Stimulated activated CD8-positive, alpha-beta memory T cell treated with anti-CD3 and anti-CD28 coated beads, Interleukin-2, amount 100 ng/mL, for 1 hour (primary cell): ENCODE results near the gene KIAA0513.

ENCODE experiments used
- DNase-seq, 2 donors: peaks; one replicate each; pipeline ENCODE4 v3.0.0-alpha.2; 2020; ENCODE audit warnings: low read depth in 2 of 2

The KIAA0513 gene, protein sequence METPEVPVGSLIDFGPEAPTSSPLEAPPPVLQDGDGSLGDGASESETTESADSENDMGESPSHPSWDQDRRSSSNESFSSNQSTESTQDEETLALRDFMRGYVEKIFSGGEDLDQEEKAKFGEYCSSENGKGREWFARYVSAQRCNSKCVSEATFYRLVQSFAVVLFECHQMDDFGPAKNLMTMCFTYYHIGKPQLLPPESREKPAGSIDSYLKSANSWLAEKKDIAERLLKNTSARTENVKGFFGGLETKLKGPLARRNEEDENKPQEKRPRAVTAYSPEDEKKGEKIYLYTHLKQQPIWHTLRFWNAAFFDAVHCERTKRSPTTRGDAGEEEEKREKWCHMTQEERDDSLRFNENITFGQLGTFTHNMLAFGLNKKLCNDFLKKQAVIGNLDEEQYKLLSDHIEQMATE

GRCh38 chr16:85027349-85027957, at the start of gene KIAA0513:
Gene KIAA0513, plus strand, starts transcription at chr16:85027795. Its CDS starts 39,277 bp downstream, at chr16:85067072.
- peak; percentile 93 for DNase-seq

DNA sequence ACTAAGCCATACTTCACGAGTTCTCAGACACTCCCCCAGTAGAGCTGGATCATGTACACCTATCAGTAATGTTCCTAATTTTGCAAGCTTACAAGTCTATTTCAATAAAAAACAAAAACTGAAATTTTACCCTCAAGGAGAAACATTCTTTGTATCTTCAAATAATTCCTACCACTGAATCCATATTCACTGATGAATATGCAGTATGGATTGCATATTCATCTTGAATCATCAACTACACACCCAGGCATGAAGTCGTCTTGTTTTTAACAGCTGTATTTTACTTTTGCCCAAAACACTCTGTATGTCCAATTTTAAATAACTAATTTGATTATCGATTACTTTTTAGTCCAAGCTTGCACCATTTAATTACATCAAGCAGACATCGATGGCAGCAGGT, 48.1 kb upstream of the KIAA0513 start:
- no peak for DNase-seq

- DNase-seq = no peak
Observed at GRCh38 chr16:84982434-84982833, 45.2 kb upstream of the KIAA0513 start.

DNA sequence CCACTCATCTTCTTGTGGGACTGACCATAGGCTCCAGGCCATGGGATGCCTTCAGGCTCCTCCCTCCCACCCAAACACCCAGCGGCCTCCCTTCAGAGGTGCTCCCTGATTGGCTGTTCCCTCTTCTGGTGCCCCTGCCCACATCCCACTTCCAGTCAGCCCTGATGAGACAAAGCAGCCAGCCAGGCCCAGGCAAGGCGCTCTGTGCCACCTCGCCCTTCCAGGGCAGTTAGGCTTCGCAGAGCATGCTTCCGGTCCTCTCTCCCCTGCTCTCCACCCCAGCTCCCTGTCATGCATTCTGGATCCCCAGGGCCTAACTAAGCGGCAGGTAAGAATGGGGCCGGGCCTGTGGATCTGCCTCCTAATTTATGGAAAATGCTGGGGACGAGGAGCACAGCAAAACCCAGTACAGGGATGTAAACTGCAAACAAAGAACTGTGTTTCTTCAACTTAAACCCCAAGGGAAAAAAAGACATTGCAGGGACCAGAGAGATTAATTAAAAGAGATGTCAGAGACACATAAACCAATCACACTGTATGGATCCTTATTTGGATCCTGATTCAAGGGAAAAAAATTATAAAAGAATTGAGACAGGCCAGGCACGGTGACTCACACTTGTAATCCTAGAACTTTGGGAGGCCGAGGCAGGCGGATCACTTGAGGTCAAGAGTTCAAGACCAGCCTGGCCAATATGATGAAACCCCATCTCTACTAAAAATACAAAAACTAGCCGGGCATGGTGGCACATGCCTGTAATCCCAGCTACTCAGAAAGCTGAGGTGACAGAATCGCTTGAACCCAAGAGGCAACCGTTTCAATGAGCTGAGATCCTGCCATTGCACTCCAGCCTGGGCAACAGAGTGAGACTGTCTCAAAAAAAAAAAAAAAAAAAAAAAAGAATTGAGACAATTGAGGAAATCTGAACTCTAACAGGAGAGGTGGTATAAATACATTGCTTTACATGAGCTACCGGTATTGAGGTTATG, 42.2 kb upstream of the KIAA0513 start:
- DNase-seq = no peak

GRCh38 chr16:84986102-84986501, 41.5 kb upstream of the KIAA0513 start:
- no peak for DNase-seq

- DNase-seq = no peak
Observed at GRCh38 chr16:84986879-84987278, 40.7 kb upstream of the KIAA0513 start.

DNA sequence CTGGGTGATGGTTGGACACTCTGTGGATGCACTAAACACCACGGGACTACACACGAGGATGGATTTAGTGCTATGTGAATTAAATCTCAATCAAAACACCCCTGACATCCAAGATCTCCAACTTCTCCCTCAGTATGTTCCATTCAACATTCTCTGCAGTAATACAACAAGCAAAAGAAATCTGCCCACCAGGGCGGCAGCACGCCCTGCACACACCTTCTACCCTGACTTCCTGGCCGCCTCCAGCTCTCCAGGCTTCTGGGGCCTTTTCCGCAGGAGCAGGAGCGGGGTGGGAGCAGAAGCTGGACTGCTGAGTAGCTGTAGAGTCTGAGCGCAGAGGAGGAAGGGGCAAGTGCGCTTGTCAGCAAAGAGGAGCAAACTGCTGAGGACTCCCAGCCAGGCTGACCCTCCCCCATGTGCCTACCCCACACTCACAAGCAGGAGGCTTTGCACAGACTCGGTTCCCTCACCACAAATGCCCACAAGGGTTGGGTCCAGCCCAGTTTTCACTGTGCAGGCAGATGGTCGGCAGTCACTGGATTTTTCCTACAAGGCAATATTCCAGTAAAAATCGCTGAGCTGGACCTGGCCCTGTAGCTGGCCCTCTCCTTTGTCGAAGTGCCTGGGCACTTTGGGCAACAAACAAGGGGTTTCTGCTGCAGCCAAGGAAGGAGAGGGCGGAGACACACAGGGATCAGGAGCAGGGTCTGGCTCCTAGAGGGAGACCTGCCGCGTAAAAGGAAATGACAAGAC, 39.1 kb upstream of the KIAA0513 start:
- no peak for DNase-seq

DNA sequence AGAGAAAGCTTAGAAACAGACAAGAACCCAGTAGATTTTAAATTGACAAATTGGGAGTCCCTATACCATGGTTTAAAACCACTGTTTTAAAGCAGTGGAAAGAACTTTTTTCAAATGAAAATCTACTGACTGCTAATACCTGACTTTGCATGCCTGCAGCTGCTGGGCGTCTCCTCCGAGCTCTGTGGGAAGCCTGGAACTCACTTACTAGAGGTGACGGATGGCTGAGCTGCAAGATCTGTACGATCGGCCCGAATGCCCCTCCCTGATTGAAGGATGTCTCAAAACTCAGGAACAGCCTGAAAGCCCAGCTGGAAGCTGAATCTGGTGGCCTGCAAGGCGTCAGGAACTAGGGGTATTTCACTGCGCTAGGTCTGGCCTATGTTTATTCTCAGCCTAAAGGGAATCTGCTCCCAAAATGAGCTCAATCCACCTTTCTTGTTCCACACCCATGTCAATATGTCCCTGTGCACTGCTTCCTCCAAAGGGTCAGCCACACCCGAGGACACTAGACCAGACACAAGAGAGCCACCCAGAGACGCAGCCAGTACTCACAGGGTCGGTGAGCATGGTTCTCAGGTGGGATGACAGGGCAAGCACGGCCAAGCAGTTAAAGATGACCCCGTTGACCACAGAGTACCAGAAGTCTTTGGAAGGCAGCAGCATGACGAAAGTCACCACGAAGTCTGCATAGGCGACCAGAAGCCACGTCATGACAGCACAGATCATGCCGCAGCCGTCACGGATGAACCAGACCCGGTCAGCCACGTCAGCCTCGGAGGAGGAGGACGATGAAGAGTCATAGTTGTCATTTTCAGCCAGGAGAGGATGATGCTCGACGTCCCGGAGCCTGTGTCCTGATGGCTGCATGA, 37.6 kb upstream of the KIAA0513 start:
- no peak for DNase-seq

DNA sequence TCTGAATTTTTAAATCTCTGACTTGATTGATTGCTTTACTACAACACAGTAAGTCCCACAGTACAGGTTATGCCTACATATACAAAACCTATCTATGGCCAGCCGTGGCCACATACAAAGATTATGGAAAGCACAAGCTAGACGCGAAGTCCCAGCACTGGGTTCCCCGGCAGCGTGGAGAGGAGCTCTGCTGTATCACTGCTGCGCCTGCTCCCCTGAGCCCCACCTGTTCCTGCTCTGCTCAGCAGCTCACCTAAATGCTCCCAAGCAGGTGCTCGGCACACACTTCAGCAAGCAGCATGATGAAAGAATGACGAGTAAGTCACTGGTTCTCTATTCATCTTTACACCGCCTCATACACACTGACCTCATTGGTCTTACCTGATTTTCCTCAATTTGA, 36.8 kb upstream of the KIAA0513 start:
- DNase-seq = no peak

DNA sequence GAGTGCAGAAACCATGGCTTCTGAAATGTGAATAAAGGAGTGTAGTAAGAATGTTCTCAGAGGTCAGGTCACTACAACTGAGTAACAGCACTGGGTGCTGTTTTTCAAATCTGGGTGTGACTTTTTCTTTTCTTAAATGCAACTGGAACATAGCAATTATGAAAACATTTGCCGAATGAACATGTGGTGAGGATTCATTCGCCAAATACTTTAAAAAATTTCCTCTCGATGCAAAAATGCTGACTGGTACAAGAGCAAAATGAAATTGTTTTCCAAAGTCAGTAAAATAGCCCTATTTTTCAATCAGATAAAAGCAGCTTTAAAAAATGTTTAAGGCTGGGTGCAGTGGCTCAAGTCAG, 34.9 kb upstream of the KIAA0513 start:
- DNase-seq = no peak

GRCh38 chr16:84993926-84994325, 33.7 kb upstream of the KIAA0513 start:
- no peak for DNase-seq

- DNase-seq = no peak
Observed at GRCh38 chr16:84995663-84996062, 31.9 kb upstream of the KIAA0513 start.

GRCh38 chr16:84996365-84996764, 31.2 kb upstream of the KIAA0513 start:
- no peak for DNase-seq

GRCh38 chr16:84999200-84999599, 28.4 kb upstream of the KIAA0513 start:
- no peak for DNase-seq

DNA sequence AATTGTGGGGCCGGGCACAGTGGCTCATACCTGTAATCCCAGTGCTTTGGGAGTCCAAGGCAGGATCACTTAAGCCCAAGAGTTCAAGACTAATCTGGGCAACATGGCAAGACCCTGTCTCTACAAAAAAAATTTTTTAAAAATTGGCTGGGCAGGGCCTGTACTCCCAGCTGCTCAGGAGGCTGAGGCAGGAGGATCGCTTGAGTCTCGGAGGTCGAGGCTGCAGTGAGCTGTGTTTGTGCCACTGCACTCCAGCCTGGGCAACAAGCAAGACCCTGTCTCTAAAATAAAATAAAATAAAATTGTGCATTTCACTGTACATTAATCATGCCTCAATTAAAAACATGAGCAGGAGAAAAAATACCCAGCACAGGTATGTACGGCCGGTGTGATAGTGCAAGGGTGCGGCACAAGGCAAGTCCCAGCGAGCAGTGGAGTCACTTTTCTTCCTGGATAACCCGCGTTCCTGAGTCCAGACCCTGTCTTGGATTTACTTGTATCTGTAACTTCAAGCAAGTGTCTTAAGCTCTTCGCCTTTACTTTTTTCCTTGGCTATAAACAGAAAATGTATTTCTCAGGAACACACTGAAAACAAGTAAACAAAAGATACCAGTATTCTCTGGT, 27.6 kb upstream of the KIAA0513 start:
- no peak for DNase-seq

GRCh38 chr16:85002099-85002541, 25.5 kb upstream of the KIAA0513 start:
- DNase-seq = no peak

- DNase-seq = no peak
Observed at GRCh38 chr16:85002608-85003007, 25.0 kb upstream of the KIAA0513 start.

DNA sequence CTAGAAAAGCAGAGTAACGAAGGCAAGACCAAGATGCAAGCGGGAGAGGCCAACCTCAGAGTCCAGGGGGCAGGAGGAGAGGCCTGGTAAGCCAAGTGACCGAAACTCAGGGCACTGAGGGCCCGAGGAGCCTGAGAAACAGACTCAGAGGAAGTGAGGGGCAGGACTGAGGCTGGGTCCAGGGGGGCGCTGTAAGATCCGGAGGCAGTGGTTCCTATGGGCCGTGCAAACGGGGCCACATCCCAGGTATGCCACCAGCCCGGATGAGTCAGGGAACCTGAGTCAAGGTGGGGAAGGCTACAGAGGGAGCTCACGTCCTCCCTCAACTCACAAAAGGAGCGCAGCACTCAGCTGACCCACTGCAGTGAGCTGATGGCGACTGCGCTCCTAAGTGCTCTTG, 24.5 kb upstream of the KIAA0513 start:
- DNase-seq = no peak

DNA sequence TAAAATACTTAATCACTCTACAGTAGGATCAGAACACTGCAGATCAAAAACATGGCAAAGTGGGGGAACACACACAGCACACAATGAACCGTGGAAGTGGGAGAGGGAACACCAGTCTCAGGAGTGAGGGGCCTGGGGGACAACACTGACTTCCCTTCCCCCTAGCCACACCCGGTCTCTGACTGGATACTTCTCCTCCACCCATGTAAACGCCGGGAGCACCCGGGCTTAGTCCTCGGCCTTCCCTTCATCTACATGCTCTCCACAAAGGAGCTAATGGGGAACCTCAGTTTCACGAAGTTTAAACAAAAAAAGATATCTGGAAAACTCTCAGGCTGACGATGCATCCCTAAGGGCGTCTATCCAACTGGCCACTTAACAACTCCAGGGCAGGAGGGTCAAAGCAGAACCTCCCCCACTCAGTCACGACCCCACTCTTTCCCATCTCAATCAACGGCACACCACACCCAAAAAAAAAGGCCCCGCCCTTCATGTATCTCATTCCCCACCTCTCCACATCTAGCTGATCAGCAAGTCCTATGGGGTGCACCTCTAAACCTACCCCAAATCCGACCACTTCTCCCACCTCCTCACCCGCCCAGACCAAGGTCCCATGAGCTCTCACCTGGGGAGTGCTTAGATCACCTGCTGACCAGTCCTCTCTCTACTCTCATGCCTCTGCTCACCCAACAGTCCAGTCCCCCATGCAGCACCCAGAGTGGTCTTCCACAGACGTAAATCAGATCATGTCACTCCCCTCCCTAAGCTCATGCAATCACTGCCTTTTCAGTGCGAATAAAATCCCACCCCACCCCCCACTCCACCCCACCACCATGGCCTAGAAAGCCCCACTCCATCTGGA, 23.6 kb upstream of the KIAA0513 start:
- DNase-seq = no peak
